Breast epithelium (tissue), 4 donors: ENCODE data around the gene DTNA. TPM values are rescaled to one million over a fixed set of nuclear protein-coding genes. Genes with fewer than 3 reads are reported as not detected.

ENCODE experiments used
- DNase-seq, 2 donors: peaks; one replicate each; pipeline ENCODE4 v3.0.0-alpha.2; 2019; ENCODE audit warnings: low spot score in 2 of 2
- H3K27ac ChIP-seq, 2 donors: fragments of 200-600 bp; sonication (generic) in 1 of 2; one replicate each; pipeline ENCODE4 v1.5.1; 2016 to 2019; ENCODE audit warnings: mild to moderate bottlenecking in 1 of 2
- H3K27me3 ChIP-seq, 2 donors: fragments of 200-600 bp; sonication (generic) in 1 of 2; one replicate each; pipeline versions ENCODE4 v1.5.1 to v1.6.0; 2017 to 2019; ENCODE audit warnings: control low read depth in 1 of 2, mild to moderate bottlenecking in 1 of 2
- H3K36me3 ChIP-seq: fragments of 200-600 bp; one replicate; pipeline ENCODE4 v1.5.1; 2019
- H3K4me1 ChIP-seq, 2 donors: fragments of 200-600 bp; sonication (generic); one replicate each; pipeline ENCODE4 v1.5.1; 2016 to 2019; ENCODE audit warnings: control low read depth in 1 of 2
- H3K4me3 ChIP-seq, 3 donors: fragments of 200-600 bp; sonication (generic); 1 replicate in 2 of 3; 2 replicates in 1 of 3; pipeline ENCODE4 v1.5.1; 2016 to 2019; ENCODE audit warnings: mild to moderate bottlenecking in 3 of 3, moderate library complexity in 2 of 3
- H3K9me3 ChIP-seq, 2 donors: fragments of 200-600 bp; sonication (generic) in 1 of 2; one replicate each; pipeline ENCODE4 v1.5.1; 2016 to 2019; ENCODE audit warnings: control low read depth in 1 of 2
- POLR2A ChIP-seq: fragments of 450-650 bp; IDR thresholded peaks from one replicate; pipeline ENCODE4 v1.6.1; 2016; ENCODE audit warnings: antibody characterized with exemption, mild to moderate bottlenecking, moderate library complexity
- POLR2AphosphoS5 ChIP-seq, 3 donors: sonication (generic); formaldehyde crosslinking; IDR thresholded peaks; one replicate each; pipeline ENCODE4 v1.6.1; 2017; ENCODE audit warnings: antibody characterized with exemption in 3 of 3
- intact Hi-C: fragments of 100-400 bp; cut with DNase I; formaldehyde crosslinking; loops from one replicate; pipeline ENCODE4 v1.15.1; 2023; ENCODE audit warnings: low total_unique reads
- total RNA-seq, 3 donors: library from RNA; depleted of rRNA; stranded (reverse); fragments of >200 nt; gene quantifications; one replicate each; pipeline ENCODE4 v1.1.0, GENCODE V29; 2016
- TF ChIP-seq, protein P1 (sequence below), 3 donors: fragments of 450-650 bp; IDR thresholded peaks; one replicate each; pipeline ENCODE4 v1.5.1; 2016 to 2017; ENCODE audit warnings: antibody characterized with exemption in 3 of 3, mild to moderate bottlenecking in 3 of 3, moderate library complexity in 3 of 3

Gene DTNA
- total RNA-seq, 3 donors from 2014 or later: 14.4 to 40.5 (median 17.9) TPM

DNA sequence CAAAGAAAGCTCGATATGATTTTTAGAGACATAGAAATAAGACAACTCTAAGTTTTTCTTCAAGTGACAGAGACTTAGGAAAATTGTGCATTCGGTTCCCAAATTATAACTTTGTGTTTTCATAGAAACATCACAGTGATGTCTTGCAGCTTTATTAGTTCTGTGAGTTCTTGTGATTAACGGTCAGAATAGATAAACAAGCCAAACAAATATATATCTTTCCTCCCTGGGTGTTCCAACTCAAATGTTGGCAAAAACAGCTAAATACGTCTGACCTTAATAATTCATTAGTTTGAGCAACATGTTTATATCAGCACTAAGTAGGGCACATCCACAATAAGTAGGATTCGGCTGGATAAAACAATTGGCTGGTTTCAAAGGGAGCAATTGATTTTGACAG, 47.6 kb downstream of the DTNA start:
- no peaks in the 10 kb centered on the region for H3K27me3 ChIP-seq
- intact Hi-C loops: no loop called here
- no peak overlapping the region for H3K27ac ChIP-seq

DNA sequence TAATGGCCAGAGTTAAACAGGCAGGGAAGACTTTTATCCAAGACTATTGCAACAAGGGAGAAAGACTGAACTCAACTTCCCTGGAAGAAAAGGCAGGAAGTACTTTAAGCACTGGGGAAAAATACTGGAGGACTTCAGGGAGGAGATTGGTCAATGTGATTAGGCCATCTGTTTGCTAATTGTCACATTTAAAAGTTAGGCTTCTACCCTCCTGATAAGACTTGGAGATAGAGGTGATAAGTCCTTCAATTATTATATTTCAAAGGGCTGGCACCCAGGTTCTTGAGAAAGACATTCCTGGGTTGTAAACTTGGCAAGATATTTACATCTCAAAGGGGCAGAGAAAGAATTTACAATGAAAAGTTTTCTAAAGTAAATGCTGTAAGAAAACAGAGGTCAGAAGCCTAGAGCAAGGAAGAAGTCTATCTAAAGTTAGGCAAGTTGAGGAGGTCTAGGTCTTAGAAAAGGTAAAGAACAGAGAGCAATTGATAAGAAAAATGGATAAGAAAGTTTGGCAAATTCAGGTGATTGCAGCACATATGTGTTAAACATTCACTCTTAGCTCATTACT, 48.4 kb downstream of the DTNA start:
- Histone ChIP-seq H3K27ac (no peak overlapping the region), H3K4me1 (no peaks in the 10 kb centered on the region), H3K9me3 (no peaks in the 10 kb centered on the region), H3K4me3 (no peak overlapping the region), H3K36me3 (no peaks in the 10 kb centered on the region), H3K27me3 (no peaks in the 10 kb centered on the region)
- intact Hi-C loops: no loop called here
- TF ChIP-seq POLR2AphosphoS5 (IDR thresholded peaks at IDR 0.05) (no peak), POLR2A (no peak)
- TF ChIP-seq, protein P1, sequence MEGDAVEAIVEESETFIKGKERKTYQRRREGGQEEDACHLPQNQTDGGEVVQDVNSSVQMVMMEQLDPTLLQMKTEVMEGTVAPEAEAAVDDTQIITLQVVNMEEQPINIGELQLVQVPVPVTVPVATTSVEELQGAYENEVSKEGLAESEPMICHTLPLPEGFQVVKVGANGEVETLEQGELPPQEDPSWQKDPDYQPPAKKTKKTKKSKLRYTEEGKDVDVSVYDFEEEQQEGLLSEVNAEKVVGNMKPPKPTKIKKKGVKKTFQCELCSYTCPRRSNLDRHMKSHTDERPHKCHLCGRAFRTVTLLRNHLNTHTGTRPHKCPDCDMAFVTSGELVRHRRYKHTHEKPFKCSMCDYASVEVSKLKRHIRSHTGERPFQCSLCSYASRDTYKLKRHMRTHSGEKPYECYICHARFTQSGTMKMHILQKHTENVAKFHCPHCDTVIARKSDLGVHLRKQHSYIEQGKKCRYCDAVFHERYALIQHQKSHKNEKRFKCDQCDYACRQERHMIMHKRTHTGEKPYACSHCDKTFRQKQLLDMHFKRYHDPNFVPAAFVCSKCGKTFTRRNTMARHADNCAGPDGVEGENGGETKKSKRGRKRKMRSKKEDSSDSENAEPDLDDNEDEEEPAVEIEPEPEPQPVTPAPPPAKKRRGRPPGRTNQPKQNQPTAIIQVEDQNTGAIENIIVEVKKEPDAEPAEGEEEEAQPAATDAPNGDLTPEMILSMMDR (IDR thresholded peaks at IDR 0.05): no peak
- no peak for DNase-seq

More for the DNA sequence above, 47.6 kb downstream of the DTNA start:
- TF ChIP-seq POLR2A (no peak), POLR2AphosphoS5 (IDR thresholded peaks at IDR 0.05) (no peak)
- TF ChIP-seq, protein P1 (IDR thresholded peaks at IDR 0.05): no peak
- Histone ChIP-seq H3K36me3 (no peaks in the 10 kb centered on the region), H3K4me3 (no peak overlapping the region), H3K9me3 (no peaks in the 10 kb centered on the region), H3K4me1 (no peaks in the 10 kb centered on the region)
- no peak for DNase-seq

DNA sequence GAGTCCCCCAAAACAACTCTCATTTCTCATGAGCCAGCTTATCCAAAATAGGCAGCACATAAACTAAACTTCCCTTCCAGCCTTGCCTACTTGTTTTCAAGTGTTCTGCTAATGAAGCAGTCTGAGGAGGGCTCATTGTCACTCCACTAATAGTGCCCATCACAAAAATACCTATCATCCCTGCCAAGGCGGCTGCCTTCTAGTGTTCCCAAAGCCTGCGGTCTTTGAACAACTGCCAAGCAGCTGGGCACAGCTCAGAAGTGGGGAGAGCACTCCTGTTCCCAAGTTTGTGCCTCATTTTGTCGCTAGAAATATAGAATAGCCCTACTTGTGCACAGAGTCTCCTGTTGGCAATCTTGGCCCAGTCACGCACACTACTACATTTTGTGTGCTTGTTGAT, 50.3 kb downstream of the DTNA start:
- H3K4me1 ChIP-seq: no peaks in the 10 kb centered on the region
- H3K4me3 ChIP-seq: no peak overlapping the region
- no peaks in the 10 kb centered on the region for H3K9me3 ChIP-seq
- DNase-seq: no peak
- intact Hi-C loops: no loop called here
- no peaks in the 10 kb centered on the region for H3K27me3 ChIP-seq
- H3K27ac ChIP-seq: no peak overlapping the region
- TF ChIP-seq POLR2A (no peak), POLR2AphosphoS5 (IDR thresholded peaks at IDR 0.05) (no peak)
- TF ChIP-seq, protein P1 (IDR thresholded peaks at IDR 0.05): no peak
- H3K36me3 ChIP-seq: no peaks in the 10 kb centered on the region

DNA sequence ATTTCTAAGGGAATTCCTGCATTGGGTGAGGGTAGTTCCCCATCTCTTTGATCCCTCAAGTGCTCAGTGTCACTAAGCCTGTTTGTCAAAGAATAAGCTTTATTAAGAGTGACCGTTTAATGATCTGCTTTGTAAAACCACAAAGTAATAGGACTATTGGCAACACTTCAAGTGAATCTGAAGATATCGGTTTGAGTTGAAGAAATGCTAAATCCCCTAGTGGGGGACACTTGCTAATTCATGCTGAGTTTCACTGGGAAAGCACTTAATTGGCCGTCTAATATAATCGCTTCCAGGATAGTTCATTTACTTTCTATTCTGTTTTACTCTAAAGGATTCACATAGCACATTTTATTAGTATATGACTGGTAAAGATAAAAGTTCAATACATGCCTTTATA, 54.4 kb downstream of the DTNA start:
- no peak for TF ChIP-seq POLR2AphosphoS5 (IDR thresholded peaks at IDR 0.05)
- H3K9me3 ChIP-seq: no peaks in the 10 kb centered on the region
- no peak overlapping the region for H3K4me3 ChIP-seq
- no peaks in the 10 kb centered on the region for H3K27me3 ChIP-seq
- no peaks in the 10 kb centered on the region for H3K4me1 ChIP-seq
- H3K27ac ChIP-seq: no peak overlapping the region
- no peaks in the 10 kb centered on the region for H3K36me3 ChIP-seq
- DNase-seq: no peak
- intact Hi-C loops: no loop called here

DNA sequence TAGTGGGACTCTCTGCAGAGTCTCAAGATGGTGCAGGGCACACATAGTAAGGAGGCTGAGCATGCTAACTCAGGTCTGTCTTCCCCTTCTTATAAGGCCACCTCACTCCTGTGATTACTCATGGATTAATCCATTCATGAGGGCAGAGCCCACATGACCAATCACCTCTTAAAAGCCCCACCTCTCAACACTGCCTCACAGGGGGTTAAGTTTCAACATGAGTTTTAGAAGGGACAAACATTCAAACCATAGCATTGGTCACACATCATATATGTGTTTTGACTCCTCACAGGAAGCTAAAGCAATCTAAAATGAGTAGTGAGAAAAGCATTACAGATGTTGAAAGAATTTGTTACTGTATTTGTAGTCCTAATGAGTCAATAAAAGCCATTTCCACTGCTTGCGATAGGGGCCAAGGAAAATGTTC, 57.5 kb downstream of the DTNA start:
- no peak for DNase-seq
- TF ChIP-seq POLR2AphosphoS5 (IDR thresholded peaks at IDR 0.05) (no peak), POLR2A (no peak)
- TF ChIP-seq, protein P1 (IDR thresholded peaks at IDR 0.05): no peak
- no peaks in the 10 kb centered on the region for H3K4me1 ChIP-seq
- no peaks in the 10 kb centered on the region for H3K27me3 ChIP-seq
- H3K27ac ChIP-seq: no peak overlapping the region
- no peak overlapping the region for H3K4me3 ChIP-seq
- H3K36me3 ChIP-seq: no peaks in the 10 kb centered on the region
- no peaks in the 10 kb centered on the region for H3K9me3 ChIP-seq
- intact Hi-C loops: no loop called here

DNA sequence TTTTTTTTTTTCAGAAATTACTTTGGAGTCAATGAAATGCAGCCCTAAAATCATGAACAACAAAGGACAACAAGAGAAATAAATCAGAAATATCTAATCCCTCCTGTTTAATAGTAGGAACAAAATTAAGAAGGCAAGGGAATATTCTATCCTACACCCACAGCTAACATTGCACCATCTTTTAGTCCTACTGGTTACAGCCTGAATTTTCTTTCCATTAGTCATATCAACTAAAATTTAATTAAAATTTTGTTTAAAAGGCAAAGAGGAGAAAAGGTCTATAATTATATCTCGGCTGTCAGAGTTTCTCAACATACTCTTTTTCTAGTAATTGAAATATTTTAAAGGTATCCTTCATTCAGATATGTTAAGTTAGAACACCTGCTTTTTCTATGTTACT, 61.9 kb downstream of the DTNA start:
- TF ChIP-seq POLR2A (no peak), POLR2AphosphoS5 (IDR thresholded peaks at IDR 0.05) (no peak)
- TF ChIP-seq, protein P1 (IDR thresholded peaks at IDR 0.05): no peak
- no peak for DNase-seq
- Histone ChIP-seq H3K27ac (no peak overlapping the region), H3K4me3 (no peak overlapping the region), H3K9me3 (no peaks in the 10 kb centered on the region), H3K4me1 (no peaks in the 10 kb centered on the region), H3K36me3 (no peaks in the 10 kb centered on the region), H3K27me3 (no peaks in the 10 kb centered on the region)
- intact Hi-C loops: no loop called here
